HG03469 (cell line): Measurements from ENCODE around the gene ASPG.

Experiments used
- ATAC-seq: cut with Tn5 transposase; IDR thresholded peaks from one replicate; pipeline ENCODE4 v1.9.1; 2021; ENCODE audit warnings: mild to moderate bottlenecking, moderate library complexity, moderate number of reproducible peaks; ENCODE audit not compliant: unreplicated experiment

Gene ASPG

GRCh38 chr14:104158827-104159798, 73.6 kb downstream of the ASPG start:
- no peak for ATAC-seq

- ATAC-seq = no peak
Observed at GRCh38 chr14:104159990-104160389, 74.5 kb downstream of the ASPG start.

GRCh38 chr14:104161602-104162367, 76.3 kb downstream of the ASPG start:
- no peak for ATAC-seq

- ATAC-seq = no peak
Observed at GRCh38 chr14:104162495-104162894, 77.0 kb downstream of the ASPG start.

GRCh38 chr14:104163541-104163940, 78.0 kb downstream of the ASPG start:
- ATAC-seq = no peak

GRCh38 chr14:104164041-104164440, 78.5 kb downstream of the ASPG start:
- no peak for ATAC-seq

GRCh38 chr14:104164512-104164911, 79.0 kb downstream of the ASPG start:
- no peak for ATAC-seq
